Caki2 (cell line): ENCODE data around the gene BRF1. TPM values are rescaled to one million over a fixed set of nuclear protein-coding genes. Genes with fewer than 3 reads are reported as not detected.

Source experiments
- DNase-seq: peaks from one replicate; pipeline ENCODE4 v3.0.0-alpha.2; 2015; ENCODE audit warnings: low read depth
- in situ Hi-C: cut with HindIII; loops from 2 replicates; pipeline ENCODE4 v1.10.0; 2016; ENCODE audit warnings: low sequenced_read_pairs, low pct_unique_long_range_greater_than_20kb, mixed read lengths
- total RNA-seq: library from RNA; depleted of rRNA; stranded (reverse); fragments of >200 nt; shearing (Covaris generic); gene quantifications from 2 replicates; pipeline ENCODE4 v1.2.3, GENCODE V29; 2014; ENCODE audit warnings: low replicate concordance

Gene BRF1
- total RNA-seq, 1 experiment from 2014 or later = 21.8 TPM

DNA sequence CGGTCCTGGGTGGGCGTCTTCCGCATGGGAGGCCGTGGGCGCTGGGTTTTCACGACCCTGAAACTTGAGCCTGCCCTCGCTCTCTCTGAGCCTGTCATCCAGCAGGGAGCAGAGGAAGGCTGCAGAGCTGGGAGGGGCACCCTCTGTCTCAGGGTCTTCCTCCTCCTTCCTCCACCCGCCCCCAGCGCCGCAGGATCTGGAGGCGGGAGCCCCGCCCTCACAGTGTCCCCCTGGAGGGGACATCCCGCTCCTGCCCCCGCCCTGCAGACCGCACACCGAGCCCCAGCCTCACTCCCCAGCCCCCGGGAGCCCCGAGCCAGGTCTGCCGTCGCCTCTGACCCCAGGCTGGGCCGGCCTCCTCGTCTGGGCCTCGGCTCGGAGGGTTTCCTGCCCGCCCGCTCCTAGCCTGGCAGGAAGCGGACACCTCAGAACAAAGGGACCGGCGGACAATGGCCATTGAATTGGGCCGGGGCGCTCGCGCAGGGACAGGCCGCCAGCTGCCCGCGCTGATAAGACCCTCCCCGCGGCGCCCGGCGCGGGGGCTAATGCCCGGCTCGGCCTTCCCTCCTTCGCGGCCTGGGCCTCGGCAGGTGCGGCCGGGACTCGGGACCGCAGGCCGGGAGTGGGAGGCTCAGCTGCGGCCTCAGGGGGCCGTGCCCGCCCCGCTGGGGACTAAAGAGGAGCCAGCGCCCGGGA is 104.4 kb downstream of the BRF1 start:
- no peak for DNase-seq
- in situ Hi-C loops = no loop called here

GRCh38 chr14:105195522-105196264 is 105.1 kb downstream of the BRF1 start:
- no peak for DNase-seq

DNA sequence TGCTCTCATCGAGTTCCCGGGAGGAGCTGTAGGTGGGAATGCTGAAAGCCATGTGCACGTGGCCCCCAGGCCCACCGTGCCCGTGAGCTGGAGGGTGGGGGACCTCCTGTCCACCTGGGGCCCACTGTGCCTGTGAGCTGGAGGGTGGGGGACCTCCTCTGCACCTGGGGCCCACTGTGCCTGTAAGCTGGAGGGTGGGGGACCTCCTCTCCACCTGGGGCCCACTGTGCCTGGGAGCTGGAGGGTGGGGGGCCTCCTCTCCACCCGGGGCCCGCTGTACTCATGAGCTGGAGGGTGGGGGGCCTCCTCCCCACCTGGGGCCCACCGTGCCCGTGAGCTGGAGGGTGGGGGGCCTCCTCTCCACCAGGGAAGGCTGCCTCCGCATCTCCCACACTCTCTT is 105.8 kb downstream of the BRF1 start:
- DNase-seq = no peak
- in situ Hi-C loops = no loop called here

More at GRCh38 chr14:105195522-105196264, 105.1 kb downstream of the BRF1 start:
- in situ Hi-C loops = no loop called here

DNA sequence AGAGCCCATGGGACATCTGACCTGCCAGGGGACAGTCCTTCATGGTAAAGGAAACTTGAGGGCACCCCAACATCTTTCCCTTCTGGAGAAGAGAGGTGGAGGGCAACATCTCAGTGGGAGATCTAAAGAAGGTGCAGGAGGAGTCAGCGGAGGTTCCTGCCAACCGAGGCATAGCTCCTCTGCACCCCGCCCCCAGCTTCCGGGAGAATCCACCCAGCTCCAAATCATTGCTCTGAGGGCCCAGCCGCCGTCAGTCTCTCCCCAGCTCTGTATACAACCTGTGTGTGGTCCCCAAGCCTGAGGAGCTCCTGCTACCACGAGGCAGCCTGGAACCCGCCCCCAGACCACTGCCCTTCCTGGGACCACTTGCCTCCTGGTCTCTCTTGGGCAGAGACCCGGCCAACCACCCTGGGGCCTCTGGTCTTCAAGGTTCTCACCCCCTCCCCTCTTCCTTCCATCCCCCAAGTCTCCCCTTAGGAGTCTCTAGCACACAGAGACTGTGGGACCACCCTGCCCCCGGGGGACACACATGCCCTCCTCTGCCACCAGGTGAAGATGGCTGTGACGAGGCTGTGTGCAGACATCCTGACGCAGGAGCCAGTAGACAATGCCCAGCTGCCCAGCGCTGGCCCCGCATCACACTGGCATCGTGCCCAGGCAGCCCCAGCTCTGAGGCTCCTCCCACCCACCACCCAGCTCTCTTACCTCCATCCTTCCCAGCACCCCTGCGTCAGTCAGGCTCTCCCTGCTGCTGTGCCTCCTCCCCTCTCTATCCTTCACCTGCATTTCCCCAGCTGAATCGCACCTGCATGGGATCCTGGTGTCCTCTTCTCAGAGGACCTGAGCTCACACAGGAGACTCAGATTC is 106.7 kb downstream of the BRF1 start:
- in situ Hi-C loops = no loop called here
- no peak for DNase-seq

DNA sequence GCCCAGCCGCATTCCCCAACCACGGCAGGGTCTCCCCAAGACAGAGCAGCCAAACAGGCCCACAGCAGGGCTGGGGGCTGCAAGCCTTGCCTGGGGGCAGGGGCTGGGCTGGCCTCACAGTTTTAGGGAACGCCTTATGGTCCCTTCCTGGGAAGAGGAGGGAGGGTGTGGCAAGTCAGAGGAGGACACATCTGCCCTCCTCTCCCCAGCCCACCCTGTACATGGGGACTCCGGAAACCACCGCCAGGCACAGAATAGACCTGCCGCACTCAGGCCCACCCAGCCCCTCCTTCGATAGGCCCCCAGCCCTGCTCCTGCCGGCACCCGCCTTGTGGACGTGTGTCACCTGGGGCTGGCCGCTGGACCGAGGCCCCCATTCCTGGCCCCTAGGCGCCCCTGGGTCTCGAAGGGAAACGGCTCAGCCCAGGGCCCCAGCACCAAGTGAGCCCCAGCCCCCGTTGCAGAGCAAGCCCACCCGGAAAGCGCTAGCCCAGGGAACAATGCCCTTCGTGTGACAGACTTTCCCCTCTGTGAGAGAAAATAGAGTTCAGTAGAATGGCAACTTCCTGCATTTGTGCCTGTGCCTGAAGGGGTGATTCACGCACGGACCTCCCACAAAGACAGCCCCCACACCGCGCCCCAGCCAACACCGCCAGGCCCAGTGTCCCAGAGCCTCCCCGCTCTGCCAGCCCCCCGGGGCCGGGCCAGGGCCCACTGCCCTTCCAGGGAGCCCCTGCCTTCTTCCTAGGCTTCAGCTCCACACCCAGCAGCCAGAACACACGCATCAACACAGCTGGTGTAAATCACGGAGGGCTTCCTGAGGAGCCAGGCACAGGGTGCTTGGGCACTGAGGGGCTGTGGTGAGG is 107.7 kb downstream of the BRF1 start:
- no peak for DNase-seq
- in situ Hi-C loops = no loop called here

DNA sequence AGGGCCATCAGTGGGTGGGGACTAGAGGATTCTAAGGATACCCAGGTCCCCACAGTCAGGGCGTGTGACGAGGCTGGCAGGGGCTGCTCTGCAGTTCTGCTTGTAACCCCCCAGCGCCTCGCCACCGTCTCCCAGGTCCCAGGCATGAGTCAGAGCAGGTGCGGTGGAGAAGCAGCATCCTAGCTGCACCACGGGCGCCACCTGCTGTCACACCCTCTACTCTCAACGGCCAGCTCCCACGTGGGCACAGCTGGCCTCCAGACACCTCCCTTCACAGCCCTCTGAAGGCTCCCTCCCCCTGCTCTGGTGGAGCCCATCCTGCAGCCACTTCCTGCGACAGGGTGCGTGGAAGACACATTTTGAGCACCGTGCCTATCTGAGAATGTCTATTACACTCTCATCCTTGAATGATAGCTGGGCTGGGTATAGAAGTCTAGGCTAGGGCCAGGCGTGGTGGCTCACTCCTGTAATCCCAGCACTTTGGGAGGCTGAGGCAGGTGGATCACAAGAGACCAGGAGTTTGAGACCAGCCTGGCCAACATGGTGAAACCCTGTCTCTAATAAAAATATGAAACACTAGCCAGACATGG is 112.8 kb downstream of the BRF1 start:
- in situ Hi-C loops = no loop called here
- no peak for DNase-seq

- DNase-seq = no peak
- in situ Hi-C loops = no loop called here
These were observed 113.7 kb downstream of the BRF1 start for GRCh38 chr14:105187116-105187515.

GRCh38 chr14:105185973-105186372 is 114.8 kb downstream of the BRF1 start:
- DNase-seq = no peak
- in situ Hi-C loops = no loop called here

DNA sequence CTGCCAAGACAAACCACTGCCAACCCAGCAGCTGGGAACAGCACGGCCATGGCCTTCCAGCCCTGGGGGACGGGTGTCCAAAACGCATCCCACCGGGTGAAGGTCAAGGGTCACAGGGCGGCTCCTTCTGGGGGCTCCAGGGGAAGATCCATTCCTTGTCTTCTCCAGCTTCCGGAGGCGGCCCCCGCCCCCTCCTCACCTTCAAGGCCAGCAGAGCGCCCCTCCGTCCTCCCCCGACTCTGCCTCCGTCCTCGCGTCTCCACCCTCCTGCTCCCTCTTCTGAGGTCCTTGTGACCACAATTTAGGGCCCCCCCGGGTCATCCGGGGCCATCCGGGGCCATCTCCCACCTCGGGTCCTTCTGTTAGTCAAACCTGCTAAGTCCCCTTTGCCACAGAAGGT is 115.8 kb downstream of the BRF1 start:
- in situ Hi-C loops = no loop called here
- DNase-seq = no peak

- DNase-seq = no peak
- in situ Hi-C loops = no loop called here
These were observed 116.3 kb downstream of the BRF1 start for GRCh38 chr14:105184461-105184860.

- DNase-seq = no peak
- in situ Hi-C loops = no loop called here
These were observed 118.3 kb downstream of the BRF1 start for GRCh38 chr14:105182296-105183020.

DNA sequence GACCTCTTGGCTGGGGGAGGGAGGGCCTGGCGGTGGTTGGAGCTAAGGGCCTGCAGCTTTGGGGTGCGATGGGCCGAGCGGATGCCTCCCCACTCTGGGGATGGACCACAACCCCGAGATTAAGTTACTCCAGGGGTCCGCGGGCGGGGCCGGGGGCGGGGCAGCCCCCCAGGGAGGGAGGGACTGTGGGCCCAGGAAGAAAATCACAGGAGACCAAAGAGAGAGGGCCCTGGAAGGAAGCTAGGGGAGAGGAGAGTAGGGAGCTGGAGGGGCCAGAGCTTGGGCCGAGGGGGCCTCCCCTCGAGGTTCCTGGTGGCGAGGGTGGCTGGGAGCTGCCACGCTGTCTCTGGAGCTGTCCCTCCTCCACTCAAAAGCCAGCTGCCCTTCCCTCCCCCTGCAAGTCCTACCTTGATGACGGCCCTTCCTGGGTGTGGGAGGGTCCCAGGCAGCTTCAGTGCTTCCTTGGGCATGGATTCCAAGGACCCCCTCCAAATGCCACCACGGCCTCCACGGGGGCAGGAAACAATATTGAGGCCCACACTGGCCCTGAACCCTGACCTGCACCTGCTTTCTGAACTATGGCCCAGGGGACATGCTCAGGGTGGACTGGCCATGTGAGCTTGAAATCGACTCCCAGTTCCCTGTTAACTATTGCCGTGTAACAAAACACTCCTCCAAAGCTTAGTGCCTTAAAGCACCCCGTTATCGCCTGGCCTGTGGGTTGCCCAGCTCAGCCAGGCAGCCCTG is 119.1 kb downstream of the BRF1 start:
- in situ Hi-C loops = no loop called here
- DNase-seq = no peak

GRCh38 chr14:105180592-105181548 is 119.9 kb downstream of the BRF1 start, which contains the start of gene NUDT14:
TSS of gene NUDT14 (minus strand) at chr14:105181312. CDS start at chr14:105181209, 103 bp downstream.
- peak; percentile 41 for DNase-seq
- in situ Hi-C loops = no loop called here

DNA sequence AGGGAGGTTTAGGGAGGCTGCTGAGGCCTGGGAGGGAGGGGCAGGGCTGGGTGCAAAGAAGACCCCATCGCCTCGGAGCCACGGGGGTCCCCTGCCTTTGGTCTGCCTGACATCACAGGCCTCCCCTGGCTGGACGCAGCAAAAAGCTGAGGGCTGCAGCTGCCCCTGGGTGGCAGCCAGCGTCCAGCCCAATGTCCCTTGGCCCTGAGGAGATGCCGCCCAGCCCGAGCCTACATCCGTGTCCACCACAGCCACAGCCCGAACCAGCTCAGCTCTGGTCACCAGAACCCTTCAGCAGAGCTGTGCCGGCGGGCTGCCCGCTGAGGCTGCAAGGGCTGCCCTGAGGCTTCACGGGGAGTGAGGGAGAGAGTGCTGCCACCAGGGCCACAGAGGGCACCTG is 121.6 kb downstream of the BRF1 start:
- in situ Hi-C loops = no loop called here
- no peak for DNase-seq

DNA sequence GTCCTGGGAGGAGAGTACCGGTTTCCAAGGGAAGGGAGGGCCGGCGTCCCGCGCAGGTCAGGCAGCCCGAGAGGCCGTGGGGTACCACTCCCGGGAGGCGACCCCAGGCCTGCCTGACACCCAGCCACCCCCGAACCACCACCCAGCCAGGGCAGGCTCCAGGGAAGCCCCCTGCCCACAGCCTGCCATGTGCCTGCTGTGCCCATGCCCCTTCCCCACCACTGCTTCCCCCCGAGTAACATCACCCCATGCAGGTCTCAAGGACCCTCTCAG is 122.0 kb downstream of the BRF1 start:
- in situ Hi-C loops = no loop called here
- no peak for DNase-seq
